ENCODE measurements around the gene SPECC1L.
"Not testable (repeated sequence)": the region's sequence is repeated elsewhere in the genome, so short reads cannot be mapped to it uniquely, and the experiment has no call there.

DNA sequence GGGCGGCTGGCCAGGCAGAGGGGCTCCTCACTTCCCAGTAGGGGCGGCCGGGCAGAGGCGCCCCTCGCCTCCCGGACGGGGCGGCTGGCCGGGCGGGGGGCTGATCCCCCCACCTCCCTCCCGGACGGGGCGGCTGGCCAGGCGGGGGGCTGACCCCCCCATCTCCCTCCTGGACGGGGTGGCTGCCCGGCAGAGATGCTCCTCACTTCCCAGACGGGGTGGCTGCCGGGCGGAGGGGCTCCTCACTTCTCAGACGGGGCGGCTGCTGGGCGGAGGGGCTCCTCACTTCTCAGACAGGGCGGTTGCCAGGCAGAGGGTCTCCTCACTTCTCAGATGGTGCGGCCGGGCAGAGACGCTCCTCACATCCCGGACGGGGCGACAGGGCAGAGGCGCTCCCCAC, 46.9 kb downstream of the SPECC1L start:
- TF ChIP-seq, protein P1, sequence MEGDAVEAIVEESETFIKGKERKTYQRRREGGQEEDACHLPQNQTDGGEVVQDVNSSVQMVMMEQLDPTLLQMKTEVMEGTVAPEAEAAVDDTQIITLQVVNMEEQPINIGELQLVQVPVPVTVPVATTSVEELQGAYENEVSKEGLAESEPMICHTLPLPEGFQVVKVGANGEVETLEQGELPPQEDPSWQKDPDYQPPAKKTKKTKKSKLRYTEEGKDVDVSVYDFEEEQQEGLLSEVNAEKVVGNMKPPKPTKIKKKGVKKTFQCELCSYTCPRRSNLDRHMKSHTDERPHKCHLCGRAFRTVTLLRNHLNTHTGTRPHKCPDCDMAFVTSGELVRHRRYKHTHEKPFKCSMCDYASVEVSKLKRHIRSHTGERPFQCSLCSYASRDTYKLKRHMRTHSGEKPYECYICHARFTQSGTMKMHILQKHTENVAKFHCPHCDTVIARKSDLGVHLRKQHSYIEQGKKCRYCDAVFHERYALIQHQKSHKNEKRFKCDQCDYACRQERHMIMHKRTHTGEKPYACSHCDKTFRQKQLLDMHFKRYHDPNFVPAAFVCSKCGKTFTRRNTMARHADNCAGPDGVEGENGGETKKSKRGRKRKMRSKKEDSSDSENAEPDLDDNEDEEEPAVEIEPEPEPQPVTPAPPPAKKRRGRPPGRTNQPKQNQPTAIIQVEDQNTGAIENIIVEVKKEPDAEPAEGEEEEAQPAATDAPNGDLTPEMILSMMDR (IDR thresholded peaks at IDR 0.05; ENCODE audit: insufficient read depth, low read length, poor library complexity, severe bottlenecking) = not testable (repeated sequence)
- not testable (repeated sequence) for TF ChIP-seq EZH2phosphoT487 (conservative IDR thresholded peaks at IDR 0.05; ENCODE audit: low read length)

Data from SU-DHL-6 (cell line).